Measurements from ENCODE around the gene AP4E1.

Gene AP4E1

GRCh38 chr15:50944672-50945071 lies 36.2 kb downstream of the AP4E1 start (continued):
- TF ChIP-seq TSHZ1 (tag by site-specific recombination; IDR thresholded peaks at IDR 0.05; ENCODE audit: borderline replicate concordance) = no peak
- TF ChIP-seq ZSCAN5A (tag by site-specific recombination; IDR thresholded peaks at IDR 0.05) = no peak
- TF ChIP-seq ZNF19 (tag by site-specific recombination; IDR thresholded peaks at IDR 0.05; ENCODE audit: low read depth) = no peak
- no peak for TF ChIP-seq ATF2 (tag by site-specific recombination; IDR thresholded peaks at IDR 0.05; ENCODE audit: low read depth)

- Histone ChIP-seq H3K4me3 (ENCODE audit: low read depth, low read length) (no peak overlapping the region), H3K36me3 (ENCODE audit: control insufficient read depth in 2 of 2, insufficient read depth in 1 of 2, low read length in 2 of 2) (peaks cover 0 to 14% of the 10 kb centered on the region in 2 experiments; a peak in 1 of 3 replicates), H3K9me3 (ENCODE audit: control insufficient read depth, insufficient read depth, low read depth, low read length) (no peaks in the 10 kb centered on the region), H3K27ac (ENCODE audit: extremely low read depth, low read depth, low read length) (no peak overlapping the region), H3K4me1 (ENCODE audit: control insufficient read depth, insufficient read depth, low read length) (no peaks in the 10 kb centered on the region)
- POLR2A ChIA-PET = interaction anchor here (0.5 kb wide), 1 partner anchor 123 kb away, joined by 7 read pairs; no protein-coding TSS in a partner anchor
- CTCF ChIA-PET = interaction anchor here (1.0 kb wide), 1 partner anchor 247 kb away, joined by 3 read pairs; no protein-coding TSS in a partner anchor
- no peak for TF ChIP-seq ZNF623 (tag by site-specific recombination; IDR thresholded peaks at IDR 0.05)
- no peak for TF ChIP-seq KLF7 (tag by site-specific recombination; IDR thresholded peaks at IDR 0.05; ENCODE audit: borderline replicate concordance)
- no peak for TF ChIP-seq ZNF792 (tag by site-specific recombination; IDR thresholded peaks at IDR 0.05)
- no peak for TF ChIP-seq ZSCAN30 (tag by site-specific recombination; IDR thresholded peaks at IDR 0.05)
- no peak for TF ChIP-seq ZNF600 (tag by site-specific recombination; IDR thresholded peaks at IDR 0.05)
- no peak for TF ChIP-seq ZBTB44 (tag by site-specific recombination; IDR thresholded peaks at IDR 0.05)
- TF ChIP-seq ZNF777 (tag by site-specific recombination; IDR thresholded peaks at IDR 0.05; ENCODE audit: borderline replicate concordance) = no peak
- no peak for TF ChIP-seq ZNF175 (tag by site-specific recombination; IDR thresholded peaks at IDR 0.05)
- no peak for TF ChIP-seq ZNF398 (tag by site-specific recombination; IDR thresholded peaks at IDR 0.05)
- TF ChIP-seq ZBTB48 (tag by site-specific recombination; IDR thresholded peaks at IDR 0.05) = no peak
- no peak for TF ChIP-seq ZNF488 (tag by site-specific recombination; IDR thresholded peaks at IDR 0.05)
- no peak for TF ChIP-seq ZNF639 (tag by site-specific recombination; IDR thresholded peaks at IDR 0.05)
- no peak for TF ChIP-seq ZNF26 (tag by site-specific recombination; IDR thresholded peaks at IDR 0.05)
- no peak for TF ChIP-seq ZNF138 (tag by site-specific recombination; IDR thresholded peaks at IDR 0.05; ENCODE audit: borderline replicate concordance)
- no peak for TF ChIP-seq ZNF292 (tag by site-specific recombination; IDR thresholded peaks at IDR 0.05; ENCODE audit: borderline replicate concordance, low read depth)
- TF ChIP-seq ZNF214 (tag by site-specific recombination; IDR thresholded peaks at IDR 0.05; ENCODE audit: borderline replicate concordance) = no peak
Measured at GRCh38 chr15:50945725-50946124, 37.2 kb downstream of the AP4E1 start.
